Coronary artery (tissue), 2 donors: Measurements from ENCODE around the gene SEMA6B.

Source experiments
- DNase-seq: peaks from one replicate; pipeline ENCODE4 v3.0.0-alpha.2; 2017; ENCODE audit warnings: low spot score
- H3K27ac ChIP-seq, 2 donors: fragments of 200-600 bp; sonication (generic); one replicate each; pipeline ENCODE4 v1.5.1; 2016 to 2019
- H3K4me3 ChIP-seq: fragments of 200-600 bp; sonication (generic); 2 replicates; pipeline ENCODE4 v1.5.1; 2016; ENCODE audit warnings: mild to moderate bottlenecking, moderate library complexity
- TF ChIP-seq, protein P1 (sequence below): fragments of 200-600 bp; sonication (generic); IDR thresholded peaks from one replicate; pipeline ENCODE4 v1.5.1; 2019; ENCODE audit warnings: antibody characterized with exemption

Gene SEMA6B

DNA sequence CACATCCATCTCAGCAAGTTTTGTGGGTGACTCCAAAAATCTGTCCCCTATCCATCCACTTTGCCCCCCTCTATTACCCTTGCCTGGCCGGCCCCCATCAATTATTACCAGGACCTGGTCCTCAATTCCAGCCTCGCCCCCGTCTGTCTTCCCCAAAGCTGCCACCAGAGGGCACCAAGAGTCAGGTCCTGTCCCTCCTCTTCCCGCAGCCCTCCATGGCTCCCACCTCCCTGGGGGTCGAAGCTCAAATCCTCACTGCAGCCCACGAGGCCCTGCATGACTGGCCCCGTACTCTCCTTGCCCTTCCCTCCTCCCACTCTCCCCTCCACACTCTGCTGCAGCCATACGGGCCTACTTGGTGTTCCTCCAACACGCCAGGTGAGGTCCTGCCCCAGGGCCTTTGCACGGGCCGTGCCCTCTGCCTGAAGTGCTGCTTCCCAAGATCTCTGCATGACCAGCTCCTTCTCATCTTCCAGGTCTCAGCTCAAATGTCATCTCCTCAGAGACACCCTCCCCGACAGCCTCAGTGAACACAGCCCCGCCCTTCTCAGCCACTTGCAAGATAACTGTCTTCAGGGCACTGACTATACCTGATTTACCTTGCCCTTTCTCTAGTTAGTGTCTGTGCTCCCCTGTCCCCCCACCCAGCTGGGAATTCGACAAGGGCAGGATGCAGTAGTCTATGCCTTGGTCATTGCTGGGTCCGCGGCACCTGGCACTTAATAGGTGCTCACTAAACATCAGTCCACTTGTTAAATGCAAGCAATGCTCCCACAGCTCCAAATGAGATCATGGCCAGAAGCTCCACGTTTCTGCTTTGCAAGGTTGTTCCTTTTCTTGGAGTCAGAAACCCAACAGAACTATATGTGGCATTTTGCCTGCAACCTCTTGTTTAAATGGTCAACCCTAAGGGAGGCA lies 16.8 kb upstream of the SEMA6B start:
- TF ChIP-seq, protein P1, sequence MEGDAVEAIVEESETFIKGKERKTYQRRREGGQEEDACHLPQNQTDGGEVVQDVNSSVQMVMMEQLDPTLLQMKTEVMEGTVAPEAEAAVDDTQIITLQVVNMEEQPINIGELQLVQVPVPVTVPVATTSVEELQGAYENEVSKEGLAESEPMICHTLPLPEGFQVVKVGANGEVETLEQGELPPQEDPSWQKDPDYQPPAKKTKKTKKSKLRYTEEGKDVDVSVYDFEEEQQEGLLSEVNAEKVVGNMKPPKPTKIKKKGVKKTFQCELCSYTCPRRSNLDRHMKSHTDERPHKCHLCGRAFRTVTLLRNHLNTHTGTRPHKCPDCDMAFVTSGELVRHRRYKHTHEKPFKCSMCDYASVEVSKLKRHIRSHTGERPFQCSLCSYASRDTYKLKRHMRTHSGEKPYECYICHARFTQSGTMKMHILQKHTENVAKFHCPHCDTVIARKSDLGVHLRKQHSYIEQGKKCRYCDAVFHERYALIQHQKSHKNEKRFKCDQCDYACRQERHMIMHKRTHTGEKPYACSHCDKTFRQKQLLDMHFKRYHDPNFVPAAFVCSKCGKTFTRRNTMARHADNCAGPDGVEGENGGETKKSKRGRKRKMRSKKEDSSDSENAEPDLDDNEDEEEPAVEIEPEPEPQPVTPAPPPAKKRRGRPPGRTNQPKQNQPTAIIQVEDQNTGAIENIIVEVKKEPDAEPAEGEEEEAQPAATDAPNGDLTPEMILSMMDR: peak; percentile 20
- Histone ChIP-seq H3K4me3 (no peak overlapping the region), H3K27ac (peak overlapping the region in 1 of 2 donors; percentile 70)
- no peak for DNase-seq

DNA sequence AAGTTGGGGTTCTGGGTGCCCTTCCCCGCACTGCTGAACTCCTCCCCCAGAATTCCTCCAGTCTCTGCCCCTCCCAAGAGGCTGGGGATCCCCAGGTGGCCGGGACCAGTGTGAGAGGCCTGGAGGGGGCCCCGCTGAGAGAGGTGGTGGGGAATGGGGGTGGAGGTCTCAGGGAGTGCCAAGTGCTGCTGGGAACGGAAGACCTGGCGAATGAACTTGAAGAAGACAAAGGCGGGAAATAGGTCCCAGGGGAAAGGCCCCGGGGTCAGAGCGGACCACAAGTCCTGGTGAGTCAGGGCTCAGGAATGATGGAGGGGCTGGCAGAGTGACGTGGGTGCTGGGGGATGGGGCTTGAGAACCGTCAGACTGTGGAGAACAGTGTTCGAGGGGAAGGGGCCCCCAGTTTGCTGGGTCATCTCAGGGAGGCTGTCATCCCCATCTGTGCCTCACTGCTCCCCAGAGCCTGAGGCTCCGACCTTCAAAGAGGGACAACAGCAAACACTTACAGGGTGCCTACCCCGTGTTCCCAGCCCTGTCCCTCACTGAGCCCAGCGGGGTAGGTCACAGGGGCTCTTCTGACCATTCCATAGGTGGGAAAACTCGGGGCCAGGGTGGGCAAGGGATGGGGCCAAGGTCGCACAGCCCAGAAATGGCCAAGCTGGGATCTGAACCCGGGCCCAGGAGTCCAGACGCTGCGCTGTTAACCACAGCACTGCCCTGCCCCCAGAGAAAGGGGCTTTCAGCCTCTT lies 16.0 kb upstream of the SEMA6B start:
- Histone ChIP-seq H3K27ac (peak overlapping the region in 1 of 2 donors; percentile 70), H3K4me3 (peak overlapping the region; percentile 10)
- DNase-seq: no peak
- TF ChIP-seq, protein P1: no peak

DNA sequence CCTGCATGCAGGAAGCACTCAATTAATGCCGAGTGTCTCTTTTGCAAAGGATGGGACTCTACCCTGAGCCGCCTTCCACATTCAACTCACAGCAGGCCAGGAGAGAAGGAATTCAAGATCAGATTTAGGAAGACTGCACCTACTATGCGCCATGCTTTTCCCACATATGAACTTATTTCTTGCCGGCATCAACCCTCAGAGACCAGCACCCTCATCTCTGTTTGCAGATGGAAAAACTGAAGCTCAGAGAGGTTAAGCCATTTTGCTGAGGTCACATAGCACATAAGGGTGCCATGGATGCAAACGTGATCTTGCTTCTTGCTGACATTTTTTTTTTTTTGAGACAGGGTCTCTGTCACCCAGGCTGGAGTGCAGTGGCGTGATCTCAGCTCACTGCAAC lies 14.2 kb upstream of the SEMA6B start:
- DNase-seq: no peak
- no peak overlapping the region for H3K27ac ChIP-seq
- TF ChIP-seq, protein P1: no peak
- no peak overlapping the region for H3K4me3 ChIP-seq

DNA sequence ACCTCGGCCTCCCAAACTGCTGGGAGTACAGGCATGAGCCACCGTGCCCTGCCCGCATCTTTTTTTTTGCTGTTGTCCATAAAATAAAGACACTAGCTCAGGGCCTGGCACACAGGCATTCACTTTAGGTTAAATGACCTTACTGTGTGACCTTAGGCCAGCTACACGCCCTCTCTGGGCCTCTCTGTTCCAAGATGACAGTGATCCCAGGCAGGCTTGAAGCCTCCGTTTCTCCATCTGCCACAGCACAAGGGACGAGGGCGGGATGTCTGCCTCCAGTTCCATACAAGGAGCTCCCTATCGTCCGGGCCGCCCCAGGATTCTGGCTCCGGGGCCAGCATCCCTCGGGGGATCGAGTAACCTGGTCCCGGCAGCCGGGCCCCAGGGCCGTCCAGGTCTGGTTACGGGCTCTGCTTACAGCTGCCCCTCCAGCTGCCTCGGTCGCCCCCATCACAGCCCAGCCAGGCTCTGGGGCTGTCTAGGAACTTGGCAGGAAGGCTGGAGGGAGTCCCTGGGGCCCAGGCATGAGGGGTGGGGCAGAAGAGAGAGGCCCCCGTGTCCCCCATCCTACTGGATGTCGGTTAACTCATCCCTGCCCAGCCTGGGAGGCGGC lies 11.9 kb upstream of the SEMA6B start:
- Histone ChIP-seq H3K27ac (no peak overlapping the region), H3K4me3 (no peak overlapping the region)
- DNase-seq: no peak
- TF ChIP-seq, protein P1: no peak

DNA sequence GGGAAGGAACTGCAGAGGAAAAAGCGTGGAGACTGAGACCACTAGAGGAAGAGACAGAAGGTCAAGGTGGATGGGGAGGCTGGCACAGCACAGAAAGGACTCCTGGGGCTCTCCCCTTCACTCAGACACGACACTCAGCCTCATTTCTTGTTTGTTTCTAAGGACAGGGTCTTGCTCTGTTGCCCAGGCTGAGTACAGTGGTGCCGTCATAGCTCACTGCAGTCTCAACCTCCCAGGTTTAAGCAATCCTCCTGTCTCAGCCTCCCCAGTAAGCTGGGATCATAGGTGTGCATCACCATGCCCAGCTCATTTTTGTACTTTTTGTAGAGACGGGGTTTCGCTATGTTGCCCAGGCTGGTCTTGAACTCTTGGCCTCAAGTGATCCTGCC lies 11.4 kb upstream of the SEMA6B start:
- no peak for DNase-seq
- TF ChIP-seq, protein P1: no peak
- H3K4me3 ChIP-seq: no peak overlapping the region
- H3K27ac ChIP-seq: no peak overlapping the region

DNA sequence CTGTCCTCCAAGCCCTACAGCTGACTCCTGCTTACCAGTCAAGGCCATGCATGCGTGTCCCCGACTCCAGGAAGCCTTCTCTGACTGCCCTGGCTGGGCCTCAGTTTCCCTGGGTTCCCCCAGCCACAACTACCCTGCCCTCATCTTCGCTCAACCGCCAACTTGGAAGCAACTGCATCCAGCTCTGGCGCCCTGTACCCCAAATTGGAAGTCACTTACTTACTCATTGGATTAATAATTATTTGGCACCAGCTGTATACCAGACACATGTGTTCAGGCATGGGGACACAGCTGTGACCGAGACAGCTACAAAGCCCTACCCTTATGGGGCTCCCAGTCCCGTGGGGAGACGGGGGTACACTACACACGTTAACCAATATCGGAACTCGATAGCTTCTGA lies 10.9 kb upstream of the SEMA6B start:
- TF ChIP-seq, protein P1: no peak
- Histone ChIP-seq H3K27ac (no peak overlapping the region), H3K4me3 (no peak overlapping the region)
- DNase-seq: no peak
